NCI-H1092 (cell line): Measurements from ENCODE around the gene KBTBD4.

Experiments used
- DNase-seq: peaks from one replicate; lab custom pipeline; 2025; lab: John Stamatoyannopoulos, UW

Gene KBTBD4

DNA sequence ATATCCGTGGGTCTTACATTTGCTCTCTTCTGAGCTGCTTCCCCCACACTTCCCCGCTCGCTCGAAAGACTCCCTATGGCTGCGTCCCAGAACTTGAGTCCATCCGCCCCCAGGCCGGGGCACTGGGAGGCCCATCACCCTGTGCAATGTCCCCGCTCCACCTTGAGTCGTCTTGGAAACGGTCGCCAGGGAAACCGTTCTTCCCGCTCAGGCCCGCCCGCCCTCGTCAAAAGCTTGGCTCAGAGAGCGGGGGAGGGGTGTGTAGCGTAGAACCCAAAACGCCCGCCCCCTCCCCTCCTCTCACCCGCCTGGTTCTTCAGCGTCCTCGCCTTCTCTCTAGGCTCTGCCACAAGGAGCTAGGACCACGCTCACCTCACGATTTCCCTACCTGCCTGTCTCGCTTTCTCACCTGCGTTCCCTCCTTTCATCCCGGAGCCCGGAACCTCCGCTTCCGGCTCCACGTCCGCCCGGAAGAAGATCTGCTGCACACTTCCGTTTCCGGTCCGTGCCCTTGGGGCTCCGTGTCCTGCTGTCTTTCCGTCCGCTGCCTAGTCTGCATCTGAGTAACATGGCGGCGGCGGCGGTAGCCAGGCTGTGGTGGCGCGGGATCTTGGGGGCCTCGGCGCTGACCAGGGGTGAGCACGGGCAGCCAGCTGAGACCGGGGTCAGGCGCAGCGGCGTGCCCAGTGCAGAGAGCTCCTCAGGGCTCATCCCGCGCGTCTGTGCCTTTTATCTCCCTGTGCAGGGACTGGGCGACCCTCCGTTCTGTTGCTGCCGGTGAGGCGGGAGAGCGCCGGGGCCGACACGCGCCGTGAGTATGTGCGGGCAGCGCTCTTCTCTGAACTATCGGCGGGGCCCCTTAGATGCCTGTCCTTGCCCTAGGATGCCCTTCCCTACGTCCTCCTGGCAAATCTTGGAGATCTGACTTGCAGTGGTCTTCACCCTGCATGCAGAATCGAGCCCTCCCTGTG lies at the start of gene KBTBD4, which contains the start of gene NDUFS3:
KBTBD4 (minus strand) TSS at position 447 of the 971 bp plus-strand sequence; CDS start at position 428, 19 bp downstream.
NDUFS3 (plus strand) TSS at position 551 of the 971 bp plus-strand sequence; CDS start at position 569, 18 bp downstream.
- peak; percentile 85 for DNase-seq

DNA sequence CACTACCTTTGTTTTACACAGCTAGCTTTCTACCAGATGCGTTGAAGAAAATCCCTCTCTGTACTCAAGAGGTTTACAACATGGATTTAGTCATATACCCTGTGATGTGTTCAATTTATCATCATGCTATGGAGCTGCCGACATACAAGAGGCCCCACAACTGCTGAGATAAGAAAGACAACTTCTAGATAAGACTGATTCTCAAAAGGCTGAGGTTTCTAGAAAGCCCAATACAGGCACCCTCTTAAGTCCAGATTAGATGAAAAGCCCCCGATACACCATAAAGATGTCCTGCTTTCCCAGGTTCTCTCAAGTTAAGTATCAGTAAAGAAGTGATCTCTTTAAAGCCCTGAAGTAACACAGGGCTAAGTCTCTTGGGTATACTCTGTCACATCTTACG lies 49.3 kb upstream of the KBTBD4 start:
- no peak for DNase-seq

- DNase-seq = no peak
These were observed 47.5 kb upstream of the KBTBD4 start for GRCh38 chr11:47626234-47626633.

- no peak for DNase-seq
These were observed 42.1 kb upstream of the KBTBD4 start for GRCh38 chr11:47620836-47621378.

- DNase-seq = no peak
These were observed 38.6 kb upstream of the KBTBD4 start for GRCh38 chr11:47617417-47617809.

DNA sequence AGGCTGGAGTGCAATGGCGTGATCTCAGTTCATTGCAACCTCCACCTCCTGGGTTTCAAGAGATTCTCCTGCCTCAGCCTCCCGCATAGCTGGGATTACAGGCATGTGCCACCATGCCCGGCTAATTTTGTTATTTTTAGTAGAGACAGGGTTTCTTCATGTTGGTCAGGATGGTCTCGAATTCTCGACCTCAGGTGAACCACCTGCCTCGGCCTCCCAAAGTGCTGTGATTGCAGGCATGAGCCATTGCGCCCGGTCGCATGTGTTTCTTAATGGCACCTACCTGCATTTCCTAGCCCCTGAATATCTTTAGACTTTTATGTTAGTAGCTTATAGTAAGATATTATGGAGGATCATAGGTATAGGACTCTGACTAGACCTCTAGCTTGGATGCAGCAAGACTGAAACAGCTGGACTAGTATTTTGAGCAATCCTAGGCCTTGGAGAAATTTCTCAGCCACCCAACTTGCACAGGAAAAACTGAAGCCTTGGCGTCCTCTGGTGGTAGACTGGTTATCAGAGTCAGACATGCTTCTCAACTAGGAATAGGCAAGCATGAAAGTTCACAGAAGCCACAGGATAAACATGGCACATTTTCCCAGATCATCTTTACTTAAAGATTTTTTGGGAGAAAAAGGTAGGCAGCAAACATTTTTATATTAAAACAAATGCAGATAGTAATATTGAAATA lies 38.1 kb upstream of the KBTBD4 start:
- peak; percentile 9 for DNase-seq

DNA sequence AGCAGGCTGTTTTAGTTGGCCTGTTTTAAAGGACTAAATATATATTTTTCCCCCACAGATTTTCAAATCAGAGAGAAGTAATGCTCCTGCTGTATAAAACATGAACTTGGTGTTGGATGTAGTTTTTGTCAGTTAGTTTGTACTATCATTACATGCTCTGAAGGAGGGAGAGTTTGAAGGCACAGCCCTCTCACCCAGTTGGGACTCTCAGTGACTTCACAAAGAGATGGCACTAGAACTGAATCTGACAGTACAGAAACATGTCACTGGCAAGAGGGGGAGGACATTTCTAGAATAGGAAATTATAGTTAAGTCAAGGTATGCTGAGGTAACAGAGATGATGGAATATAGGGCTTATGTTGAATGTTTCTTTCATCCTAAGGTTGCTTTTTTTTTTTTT lies 36.5 kb upstream of the KBTBD4 start:
- DNase-seq = no peak

GRCh38 chr11:47611348-47611794 lies 32.6 kb upstream of the KBTBD4 start:
- DNase-seq = no peak

DNA sequence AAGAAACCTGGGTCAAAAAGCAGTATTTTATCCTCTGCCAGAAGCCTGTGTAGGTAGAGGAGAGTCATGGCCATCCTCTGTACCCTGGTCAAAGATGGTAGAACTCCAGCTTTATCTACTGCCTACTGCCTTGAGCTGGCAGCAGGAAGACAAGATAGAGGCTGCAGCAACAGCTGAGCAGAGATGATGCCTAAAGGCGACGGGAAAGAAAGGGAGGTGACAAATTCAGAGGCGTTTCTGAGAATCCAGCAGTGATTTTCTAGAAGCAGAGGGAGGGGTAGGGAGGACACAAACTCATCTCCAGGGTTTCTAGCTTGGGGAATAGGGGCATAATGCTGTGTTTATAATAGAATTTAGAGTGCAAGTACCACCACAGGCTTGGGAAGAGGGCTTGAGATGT lies 30.9 kb upstream of the KBTBD4 start:
- DNase-seq = no peak

DNA sequence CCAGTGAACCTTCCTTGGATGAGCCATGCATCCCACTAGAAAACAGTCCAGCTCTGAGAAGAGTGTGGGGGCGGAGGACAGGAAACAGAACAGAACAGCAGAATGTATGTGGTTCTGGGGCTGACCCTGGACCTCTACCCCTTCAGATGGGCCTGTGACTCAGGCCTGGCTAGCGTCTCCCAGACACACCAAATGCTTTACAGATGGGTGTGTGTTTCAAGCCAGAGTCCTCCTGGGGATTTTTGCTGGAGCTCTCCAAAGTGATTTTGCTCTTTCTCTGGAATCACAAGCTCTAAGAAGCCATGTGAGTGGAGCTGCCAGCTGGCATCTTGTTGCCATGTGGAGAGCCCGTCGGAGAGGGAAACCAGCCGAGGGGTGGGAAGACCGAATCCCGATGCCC lies 28.6 kb upstream of the KBTBD4 start:
- DNase-seq = no peak

DNA sequence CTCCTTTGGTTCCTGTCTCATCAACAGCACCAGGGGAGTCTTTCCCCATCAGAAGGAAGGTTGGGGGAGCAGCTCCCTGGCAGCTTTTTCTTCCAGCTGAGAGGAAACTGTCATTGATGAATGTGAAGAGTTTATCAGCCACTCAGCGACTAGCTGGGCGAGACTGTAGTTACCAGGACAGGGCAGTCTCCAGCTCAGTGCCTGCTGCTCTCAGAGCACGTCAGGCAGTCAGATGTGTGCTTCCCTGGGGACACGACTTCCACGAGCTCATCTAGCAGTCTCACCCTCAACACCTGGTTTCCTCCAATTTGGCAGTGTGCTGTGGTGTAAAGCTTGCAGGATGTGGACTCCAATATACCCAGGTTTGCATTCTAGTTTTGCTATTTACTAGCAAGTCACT lies 28.0 kb upstream of the KBTBD4 start:
- DNase-seq = no peak

GRCh38 chr11:47605921-47606320 lies 27.2 kb upstream of the KBTBD4 start:
- DNase-seq = no peak

- no peak for DNase-seq
These were observed 24.5 kb upstream of the KBTBD4 start for GRCh38 chr11:47603295-47603694.

DNA sequence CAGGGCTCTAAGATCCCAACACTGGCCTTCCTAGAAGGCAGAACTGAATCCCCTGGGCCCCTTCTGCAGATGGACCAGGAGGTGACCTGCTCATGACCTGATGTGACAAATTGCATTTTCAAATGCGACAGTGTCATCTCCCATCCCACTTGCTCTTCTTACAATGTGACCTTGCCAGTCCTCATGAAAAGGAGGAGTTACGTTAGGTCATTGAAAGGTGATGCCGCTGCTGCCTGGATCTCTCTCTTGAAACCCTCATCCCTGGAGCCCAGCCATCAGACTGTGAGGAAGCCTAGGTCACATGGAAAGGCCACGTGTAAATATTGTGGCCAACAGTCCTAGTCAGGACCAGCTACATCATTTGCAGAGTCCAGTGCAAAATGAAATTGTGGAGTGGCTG lies 21.1 kb upstream of the KBTBD4 start:
- DNase-seq = no peak

- DNase-seq = no peak
These were observed 17.2 kb upstream of the KBTBD4 start for GRCh38 chr11:47595967-47596366.

DNA sequence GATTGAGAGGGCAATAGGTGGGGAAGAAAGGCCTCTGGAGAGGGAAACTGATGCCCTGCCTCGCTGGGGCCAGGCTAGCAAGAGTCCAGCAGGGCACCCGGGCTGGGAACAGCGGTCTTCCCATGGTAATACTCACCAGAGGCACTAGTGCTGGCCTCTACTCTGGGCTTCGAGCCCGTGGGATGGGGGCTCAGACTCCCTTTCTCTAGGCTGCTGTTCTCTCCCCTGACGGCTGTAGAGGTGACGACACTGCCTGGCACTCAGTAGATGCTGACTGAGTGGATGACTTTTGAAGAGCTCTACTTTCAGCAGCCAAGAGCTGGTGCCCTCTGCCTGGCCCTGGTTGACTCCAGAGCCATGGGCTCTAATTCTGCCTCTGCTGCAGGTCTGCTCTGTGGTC lies 16.3 kb upstream of the KBTBD4 start:
- no peak for DNase-seq

DNA sequence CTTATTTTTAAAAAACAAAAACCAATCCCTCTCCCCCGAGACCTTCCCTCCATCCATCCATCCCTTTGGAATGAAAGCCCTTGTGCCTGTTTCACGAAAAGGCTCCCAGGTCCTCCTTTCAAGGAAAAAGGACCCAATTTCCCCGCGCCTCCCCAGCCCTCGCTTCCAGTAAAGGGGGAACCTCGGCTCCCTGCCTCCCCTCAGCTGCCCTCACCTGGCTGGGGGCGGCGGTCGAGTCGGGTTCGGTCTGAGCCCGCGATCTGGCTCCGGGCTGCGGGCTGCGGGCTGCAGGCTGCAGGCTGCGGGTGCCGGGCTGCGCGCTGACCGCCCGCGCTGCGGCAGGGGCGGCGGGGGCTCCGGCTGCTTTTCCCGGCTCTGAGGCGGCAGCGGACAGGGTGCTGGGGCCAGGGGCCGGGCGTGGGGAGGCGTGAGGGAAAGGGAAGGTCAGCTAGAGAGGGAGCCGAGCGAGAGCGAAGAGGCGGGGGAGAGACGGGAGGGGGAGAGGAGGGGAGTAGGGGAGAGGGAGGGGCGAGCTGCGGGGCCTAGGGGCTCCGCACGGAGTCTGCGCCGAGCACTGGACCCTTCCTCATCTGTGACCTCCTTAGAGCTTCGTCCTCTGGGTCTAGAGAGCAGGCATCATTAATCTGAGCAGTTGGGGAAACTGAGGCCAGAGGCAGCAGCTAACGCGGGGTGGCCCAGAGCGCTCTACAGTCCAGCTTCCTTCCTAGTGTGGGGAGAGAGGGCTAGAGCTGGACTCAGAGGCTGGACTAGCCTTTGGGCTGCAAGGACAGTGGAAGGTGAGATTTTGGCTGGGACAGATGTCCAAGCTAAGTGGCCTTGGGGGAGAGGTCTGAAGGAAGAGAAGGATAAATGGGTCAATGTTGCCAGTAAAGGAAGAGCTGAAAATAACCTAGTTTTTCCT lies 15.4 kb upstream of the KBTBD4 start, which contains the start of gene C1QTNF4:
C1QTNF4 (minus strand) TSS at position 478 of the 922 bp plus-strand sequence. CDS start 3,601 bp downstream, outside the sequence.
- DNase-seq = no peak

DNA sequence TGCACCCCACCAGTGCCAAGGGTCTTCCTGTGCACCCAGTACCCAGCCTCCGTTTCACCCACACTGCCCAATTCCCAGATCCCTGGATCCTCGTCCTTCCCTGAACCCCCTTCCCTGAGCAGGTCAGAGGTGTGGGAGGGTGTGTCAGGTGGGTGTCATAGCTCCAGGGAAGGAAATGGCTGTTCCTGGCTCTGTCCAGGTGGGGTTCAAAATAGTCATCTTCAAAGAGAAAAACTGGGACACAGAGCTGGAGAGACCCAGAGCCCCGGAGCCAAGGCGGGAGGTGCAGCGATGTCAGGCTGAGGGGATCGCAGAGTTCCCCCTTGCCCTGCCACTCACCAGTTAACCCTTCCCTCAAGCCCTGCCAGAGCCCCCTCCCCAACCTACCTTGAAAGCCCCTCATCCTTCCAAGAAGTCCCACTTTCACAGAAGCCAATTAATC lies 14.7 kb upstream of the KBTBD4 start:
- no peak for DNase-seq

- no peak for DNase-seq
These were observed 14.2 kb upstream of the KBTBD4 start for GRCh38 chr11:47592970-47593369.

DNA sequence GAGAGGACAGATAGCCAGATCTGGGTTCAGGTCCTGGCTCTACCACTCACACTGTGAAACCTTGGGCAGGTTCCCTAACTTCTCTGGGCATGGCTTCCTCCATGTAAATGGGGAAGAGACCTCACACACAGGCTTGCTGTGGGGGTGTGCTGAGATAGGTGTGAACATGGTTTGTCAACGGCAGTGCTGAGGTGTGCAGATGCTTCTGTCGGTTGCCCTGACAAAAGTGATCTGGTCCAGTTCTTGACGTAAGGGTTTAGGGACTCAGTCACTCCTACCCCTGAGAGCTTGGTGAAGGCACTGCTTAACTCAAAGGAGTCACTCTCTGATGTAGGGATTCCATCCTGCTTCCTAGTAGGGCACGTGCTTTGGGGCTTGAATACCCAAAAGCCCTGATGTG lies 13.5 kb upstream of the KBTBD4 start:
- DNase-seq = no peak

DNA sequence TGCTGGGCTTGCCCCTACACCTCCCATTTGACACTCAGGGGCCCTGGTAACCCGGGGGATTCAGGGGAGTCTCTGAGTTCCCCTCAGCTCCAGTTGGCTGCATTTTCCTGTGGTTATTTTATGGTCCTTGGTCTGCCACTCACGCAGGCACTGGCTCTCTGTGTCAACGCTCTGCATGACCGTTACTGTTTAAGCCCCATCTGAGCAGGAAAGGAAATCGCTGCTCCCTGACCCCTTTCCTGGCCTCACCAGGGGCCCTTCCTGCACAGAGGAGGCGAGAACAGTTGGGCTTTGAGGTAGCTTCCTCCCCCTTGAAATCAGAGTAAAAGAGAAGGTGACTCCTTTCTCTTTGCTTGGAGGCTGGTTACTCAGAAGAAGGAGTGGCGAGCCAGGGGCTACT lies 13.0 kb upstream of the KBTBD4 start:
- DNase-seq = no peak
